NCI-H226 (cell line): ENCODE results near the gene KPNB1.

Experiments used
- DNase-seq: peaks from one replicate; pipeline ENCODE4 v3.0.0-alpha.2; 2015

Gene KPNB1

DNA sequence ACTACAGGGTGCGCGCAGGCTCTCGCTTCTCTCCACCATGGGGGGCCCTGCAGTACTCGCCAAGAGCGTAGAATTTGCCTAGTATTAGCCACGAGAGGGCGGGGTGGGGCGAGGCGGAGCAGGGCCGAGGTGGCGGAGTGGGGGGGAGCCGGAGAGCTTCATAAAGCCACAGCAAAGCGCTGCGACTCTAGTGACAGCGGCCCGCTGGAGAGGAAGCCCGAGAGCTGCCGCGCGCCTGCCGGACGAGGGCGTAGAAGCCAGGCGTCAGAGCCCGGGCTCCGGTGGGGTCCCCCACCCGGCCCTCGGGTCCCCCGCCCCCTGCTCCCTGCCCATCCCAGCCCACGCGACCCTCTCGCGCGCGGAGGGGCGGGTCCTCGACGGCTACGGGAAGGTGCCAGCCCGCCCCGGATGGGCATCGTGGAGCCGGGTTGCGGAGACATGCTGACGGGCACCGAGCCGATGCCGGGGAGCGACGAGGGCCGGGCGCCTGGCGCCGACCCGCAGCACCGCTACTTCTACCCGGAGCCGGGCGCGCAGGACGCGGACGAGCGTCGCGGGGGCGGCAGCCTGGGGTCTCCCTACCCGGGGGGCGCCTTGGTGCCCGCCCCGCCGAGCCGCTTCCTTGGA, 83.4 kb downstream of the KPNB1 start, which contains the start of gene TBX21:
TSS of gene TBX21 (plus strand) at position 190 of the 627 bp plus-strand sequence. CDS start at position 409, 219 bp downstream.
- DNase-seq = no peak

DNA sequence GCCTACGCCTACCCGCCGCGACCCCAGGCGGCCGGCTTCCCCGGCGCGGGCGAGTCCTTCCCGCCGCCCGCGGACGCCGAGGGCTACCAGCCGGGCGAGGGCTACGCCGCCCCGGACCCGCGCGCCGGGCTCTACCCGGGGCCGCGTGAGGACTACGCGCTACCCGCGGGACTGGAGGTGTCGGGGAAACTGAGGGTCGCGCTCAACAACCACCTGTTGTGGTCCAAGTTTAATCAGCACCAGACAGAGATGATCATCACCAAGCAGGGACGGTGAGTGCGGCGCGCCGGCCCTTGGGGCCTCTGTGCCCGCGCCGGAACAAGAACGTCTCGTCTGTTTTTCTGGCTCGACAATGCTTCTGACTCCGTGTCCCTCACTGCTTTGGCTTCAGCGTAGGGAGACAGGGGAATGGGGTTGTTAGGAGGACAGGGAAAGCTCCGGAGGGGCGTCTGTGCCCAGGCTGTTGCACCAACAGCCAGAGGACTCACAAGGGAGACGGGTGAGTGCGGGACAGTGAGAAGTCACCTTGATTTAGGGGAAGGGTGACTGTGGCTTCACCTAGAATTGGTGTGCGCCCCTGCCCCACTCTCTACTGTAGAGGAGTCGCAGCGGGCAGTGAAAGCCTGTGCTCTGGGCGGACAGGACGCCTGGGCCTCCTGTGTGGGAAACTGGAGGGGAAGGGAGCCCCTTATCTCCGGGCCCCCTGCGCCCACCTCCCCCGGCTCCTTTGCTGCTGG, 84.1 kb downstream of the KPNB1 start:
- no peak for DNase-seq

DNA sequence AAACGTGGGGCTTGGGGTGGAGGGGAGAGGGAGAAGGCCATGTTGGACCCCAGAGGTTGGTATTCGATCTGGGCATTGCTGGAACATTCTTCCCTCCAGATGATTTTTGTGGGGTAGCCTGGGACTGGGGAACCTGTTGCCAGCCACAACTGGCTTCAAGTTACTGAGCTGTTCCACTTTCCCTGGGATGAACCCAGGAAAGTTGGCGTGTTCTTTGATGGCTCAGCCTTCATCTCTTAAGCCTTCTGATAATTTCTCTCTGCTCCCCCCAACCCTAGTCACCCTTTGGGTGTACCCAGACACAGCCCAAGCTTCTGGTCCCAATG, 85.4 kb downstream of the KPNB1 start:
- no peak for DNase-seq
